IMR-90 (cell line): ENCODE data around the gene NXPH4. TPM values are rescaled to one million over a fixed set of nuclear protein-coding genes. Genes with fewer than 3 reads are reported as not detected.

Experiments used
- ATAC-seq: fragments of 200-7000 bp; cut with Tn5 transposase; 2 replicates; pipeline ENCODE4 v1.9.1; 2020; ENCODE audit warnings: low read depth, mild to moderate bottlenecking, moderate library complexity
- BruUV-seq: library from RNA; stranded (reverse); fragments of 400-500 nt; replicated peaks from 2 replicates; lab custom pipeline; 2021; lab: Mats Ljungman, UMichigan
- CTCF ChIA-PET: fragments of 300-600 bp; formaldehyde crosslinking; extraction: SDS; loops from one replicate; lab custom pipeline; 2021; ENCODE audit warnings: antibody characterized with exemption; lab: Yijun Ruan, JAX
- POLR2A ChIA-PET: fragments of 300-600 bp; sonication (Branson Sonifier 250); formaldehyde crosslinking; loops from one replicate; lab custom pipeline; 2022; ENCODE audit warnings: antibody characterized with exemption; ENCODE audit not compliant: unreplicated experiment; lab: Charles Lee
- DNase-seq: peaks from one replicate; pipeline ENCODE4 v3.0.0; 2013
- H2AFZ ChIP-seq: replicated peaks from 2 replicates; pipeline ENCODE3; 2013; ENCODE audit warnings: low read length, mild to moderate bottlenecking; ENCODE audit not compliant: poor library complexity
- H2AK5ac ChIP-seq: 2 replicates; pipeline ENCODE4 v1.6.1; 2013; ENCODE audit warnings: low read depth, low read length, inconsistent platforms
- H2AK9ac ChIP-seq: replicated peaks from 2 replicates; pipeline ENCODE3; 2013; ENCODE audit warnings: mild to moderate bottlenecking, low read depth, low read length, moderate library complexity; ENCODE audit not compliant: poor library complexity
- H2BK120ac ChIP-seq: 2 replicates; pipeline ENCODE4 v1.6.1; 2013; ENCODE audit warnings: low read depth, low read length, inconsistent platforms
- H2BK15ac ChIP-seq: 3 replicates; pipeline ENCODE4 v1.6.1; 2013; ENCODE audit warnings: low read depth, low read length, inconsistent platforms
- H2BK20ac ChIP-seq: 2 replicates; pipeline ENCODE4 v1.6.1; 2013; ENCODE audit warnings: low read depth, mild to moderate bottlenecking, inconsistent platforms, low read length, moderate library complexity
- H2BK5ac ChIP-seq: 2 replicates; pipeline ENCODE4 v1.6.1; 2013; ENCODE audit warnings: mild to moderate bottlenecking, low read depth, low read length, inconsistent platforms; ENCODE audit not compliant: poor library complexity, severe bottlenecking
- H3K14ac ChIP-seq: replicated peaks from 2 replicates; pipeline ENCODE4 v1.6.1; 2013; ENCODE audit warnings: low read depth, low read length, inconsistent platforms
- H3K18ac ChIP-seq: 2 replicates; pipeline ENCODE4 v1.6.1; 2013; ENCODE audit warnings: low read depth, low read length, control low read depth
- H3K23ac ChIP-seq: 2 replicates; pipeline ENCODE4 v1.6.1; 2013; ENCODE audit warnings: low read depth, low read length, inconsistent platforms
- H3K27ac ChIP-seq: 2 replicates; pipeline ENCODE4 v1.5.1; 2013; ENCODE audit warnings: mild to moderate bottlenecking, control low read depth, low read length; ENCODE audit not compliant: insufficient read depth
- H3K27me3 ChIP-seq: 2 replicates; pipeline ENCODE4 v1.6.1; 2013; ENCODE audit warnings: low read length; ENCODE audit not compliant: control insufficient read depth, insufficient read depth
- H3K36me3 ChIP-seq: 2 replicates; pipeline ENCODE4 v1.6.1; 2013; ENCODE audit warnings: low read length, mixed read lengths; ENCODE audit not compliant: control insufficient read depth, insufficient read depth
- H3K4ac ChIP-seq: 2 replicates; pipeline ENCODE4 v1.6.1; 2013; ENCODE audit warnings: low read depth, low read length, inconsistent platforms
- H3K4me1 ChIP-seq: 2 replicates; pipeline ENCODE4 v1.6.1; 2013; ENCODE audit warnings: low read length, mixed read lengths; ENCODE audit not compliant: control insufficient read depth, insufficient read depth
- H3K4me2 ChIP-seq: 2 replicates; pipeline ENCODE4 v1.6.1; 2013; ENCODE audit warnings: low read depth, mild to moderate bottlenecking, control low read depth, low read length, moderate library complexity
- H3K4me3 ChIP-seq: 2 replicates; pipeline ENCODE4 v1.5.1; 2013; ENCODE audit warnings: low read depth, mild to moderate bottlenecking, control low read depth, low read length, moderate library complexity; ENCODE audit not compliant: insufficient read depth
- H3K56ac ChIP-seq: 2 replicates; pipeline ENCODE4 v1.6.1; 2013; ENCODE audit warnings: low read length, inconsistent platforms; ENCODE audit not compliant: insufficient read depth; ENCODE audit errors: extremely low read depth
- H3K79me1 ChIP-seq, 2 experiments: 2 replicates each; pipeline ENCODE4 v1.6.1; 2013; ENCODE audit warnings: low read length in 2 of 2, inconsistent platforms in 1 of 2, low read depth in 1 of 2
- H3K9ac ChIP-seq: 2 replicates; pipeline ENCODE4 v1.6.1; 2013; ENCODE audit warnings: low read depth, low read length, control low read depth
- H3K9me1 ChIP-seq: 2 replicates; pipeline ENCODE4 v1.6.1; 2013; ENCODE audit warnings: low read length, inconsistent platforms; ENCODE audit not compliant: insufficient read depth
- H3K9me3 ChIP-seq: 2 replicates; pipeline ENCODE4 v1.6.1; 2013; ENCODE audit warnings: low read length; ENCODE audit not compliant: control insufficient read depth, insufficient read depth
- H4K20me1 ChIP-seq: 2 replicates; pipeline ENCODE4 v1.6.1; 2013; ENCODE audit warnings: low read length, inconsistent platforms; ENCODE audit not compliant: insufficient read depth
- H4K5ac ChIP-seq: 2 replicates; pipeline ENCODE4 v1.6.1; 2013; ENCODE audit warnings: mild to moderate bottlenecking, low read depth, low read length, control low read depth
- H4K8ac ChIP-seq, 2 experiments: 2 replicates each; pipeline ENCODE4 v1.6.1; 2013; ENCODE audit warnings: low read depth in 2 of 2, low read length in 2 of 2, control low read depth in 1 of 2, inconsistent platforms in 1 of 2
- H4K91ac ChIP-seq: 2 replicates; pipeline ENCODE4 v1.6.1; 2013; ENCODE audit warnings: low read depth, low read length, inconsistent platforms; ENCODE audit not compliant: insufficient read depth
- BHLHE40 ChIP-seq: fragments of 150-350 bp; IDR thresholded peaks from 2 replicates; pipeline ENCODE4 v1.6.1; 2016; ENCODE audit warnings: mild to moderate bottlenecking, low read depth, low read length
- CEBPB ChIP-seq: IDR thresholded peaks from 2 replicates; pipeline ENCODE4 v1.6.1; 2012; ENCODE audit warnings: low read depth, low read length, improper control_type of control experiment
- CHD1 ChIP-seq: IDR thresholded peaks from 2 replicates; pipeline ENCODE4 v1.6.1; 2012; ENCODE audit warnings: low read depth, low read length, improper control_type of control experiment
- CTCF ChIP-seq: conservative IDR thresholded peaks from 2 replicates; pipeline ENCODE4 v1.5.1; 2012; ENCODE audit warnings: mild to moderate bottlenecking, low read depth, low read length, improper control_type of control experiment
- FOS ChIP-seq: fragments of 150-350 bp; IDR thresholded peaks from 2 replicates; pipeline ENCODE4 v1.6.1; 2016; ENCODE audit warnings: low read depth, low read length
- MAFK ChIP-seq: IDR thresholded peaks from 2 replicates; pipeline ENCODE4 v1.6.1; 2012; ENCODE audit warnings: low read depth, low read length, improper control_type of control experiment
- MAZ ChIP-seq: IDR thresholded peaks from 2 replicates; pipeline ENCODE4 v1.6.1; 2012; ENCODE audit warnings: low read depth, mild to moderate bottlenecking, low read length, improper control_type of control experiment, moderate library complexity, borderline replicate concordance
- POLR2A ChIP-seq: IDR thresholded peaks from 2 replicates; pipeline ENCODE4 v1.6.1; 2012; ENCODE audit warnings: mild to moderate bottlenecking, low read depth, low read length
- RAD21 ChIP-seq: IDR thresholded peaks from 2 replicates; pipeline ENCODE4 v1.6.1; 2012; ENCODE audit warnings: low read length, improper control_type of control experiment
- RCOR1 ChIP-seq: IDR thresholded peaks from 2 replicates; pipeline ENCODE4 v1.6.1; 2012; ENCODE audit warnings: mild to moderate bottlenecking, low read length, improper control_type of control experiment; ENCODE audit not compliant: insufficient replicate concordance
- SMC3 ChIP-seq: fragments of 150-350 bp; IDR thresholded peaks from 2 replicates; pipeline ENCODE4 v1.6.1; 2016; ENCODE audit warnings: low read depth, mild to moderate bottlenecking, antibody characterized with exemption, low read length, moderate library complexity
- WGBS, 2 experiments: methylation state at CpG; one replicate each; pipeline versions ENCODE4 v1.1.5 to v1.1.7; 2013; ENCODE audit warnings: missing lambda C conversion rate in 2 of 2; ENCODE audit not compliant: insufficient read length in 1 of 2; ENCODE audit errors: extremely low coverage in 2 of 2; 5-methylcytosine and 5-hydroxymethylcytosine counted together
- dilution Hi-C: fragments of 300-500 bp; cut with HindIII; formaldehyde crosslinking; loops from one replicate; pipeline ENCODE4 v1.14.3; 2018; ENCODE audit warnings: low sequenced_read_pairs; ENCODE audit not compliant: unreplicated experiment
- in situ Hi-C: fragments of 300-500 bp; cut with MboI; formaldehyde crosslinking; loops from 3 replicates; pipeline ENCODE4 v1.14.3; 2019; ENCODE audit warnings: low sequenced_read_pairs, inconsistent platforms, mixed read lengths
- intact Hi-C: fragments of 100-400 bp; cut with micrococcal nuclease; formaldehyde crosslinking; loops from 2 replicates; pipeline ENCODE4 v1.10.0; 2022
- polyA plus RNA-seq, 3 experiments: library from polyadenylated mRNA; depleted of rRNA; stranded (reverse); fragments of >200 nt; gene quantifications; 2 replicates each; pipeline ENCODE4 v1.2.3, GENCODE V29; 2012; ENCODE audit warnings: low replicate concordance in 1 of 3
- total RNA-seq: library from RNA; depleted of rRNA; stranded (reverse); fragments of >200 nt; gene quantifications from 2 replicates; pipeline ENCODE4 v1.2.3, GENCODE V29; 2012
- TF ChIP-seq, protein P1 (sequence below): fragments of 150-350 bp; IDR thresholded peaks from 2 replicates; pipeline ENCODE4 v1.6.1; 2016; ENCODE audit warnings: low read depth, mild to moderate bottlenecking, low read length, moderate library complexity, borderline replicate concordance

NXPH4 gene
- total and polyA plus RNA-seq, 2 of the 4 experiments (the other 2 are of a cell fraction) = 0.36 to 3.8 TPM

DNA sequence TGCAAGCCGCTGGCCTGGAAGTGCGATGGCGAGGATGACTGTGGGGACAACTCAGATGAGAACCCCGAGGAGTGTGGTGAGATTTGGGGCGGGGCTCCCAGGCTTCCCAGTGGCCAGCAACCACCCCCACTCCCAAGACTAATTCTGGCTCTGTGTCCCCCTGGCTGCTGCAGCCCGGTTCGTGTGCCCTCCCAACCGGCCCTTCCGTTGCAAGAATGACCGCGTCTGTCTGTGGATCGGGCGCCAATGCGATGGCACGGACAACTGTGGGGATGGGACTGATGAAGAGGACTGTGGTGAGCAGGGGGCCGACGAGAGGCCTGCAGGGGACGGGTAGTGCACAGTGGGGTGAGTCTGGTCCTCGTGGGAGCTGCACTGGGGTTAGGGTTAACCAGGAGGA lies 12.1 kb upstream of the NXPH4 start:
- Histone ChIP-seq H3K36me3 (peaks cover 96% of the 10 kb centered on the region), H3K27me3 (no peaks in the 10 kb centered on the region), H3K18ac (no peak overlapping the region), H3K56ac (no peak overlapping the region), H3K4me2 (no peak overlapping the region), H2AK5ac (no peak overlapping the region), H4K20me1 (peaks cover 14% of the 10 kb centered on the region), H3K4me1 (no peaks in the 10 kb centered on the region), H2AK9ac (no peak overlapping the region), H2BK120ac (no peak overlapping the region), H3K14ac (no peak overlapping the region), H2BK15ac (no peak overlapping the region), H2AFZ (no peak overlapping the region), H3K79me1 (peaks cover 4 to 11% of the 10 kb centered on the region in 2 experiments; a peak in 2 of 4 replicates), H3K27ac (no peak overlapping the region), H3K4me3 (no peak overlapping the region), H3K23ac (no peak overlapping the region), H2BK5ac (no peak overlapping the region), H3K4ac (no peak overlapping the region), H2BK20ac (no peak overlapping the region), H4K8ac (no peak overlapping the region), H4K5ac (no peak overlapping the region), H3K9me1 (no peaks in the 10 kb centered on the region), H3K9ac (no peak overlapping the region), H3K9me3 (no peaks in the 10 kb centered on the region), H4K91ac (no peak overlapping the region)
- no TSS peak for BruUV-seq
- TF ChIP-seq MAFK (no peak), MAZ (no peak), RAD21 (no peak), BHLHE40 (no peak), CEBPB (no peak), CTCF (no peak), FOS (no peak), POLR2A (no peak), CHD1 (no peak), RCOR1 (no peak), SMC3 (no peak)
- TF ChIP-seq, protein P1, sequence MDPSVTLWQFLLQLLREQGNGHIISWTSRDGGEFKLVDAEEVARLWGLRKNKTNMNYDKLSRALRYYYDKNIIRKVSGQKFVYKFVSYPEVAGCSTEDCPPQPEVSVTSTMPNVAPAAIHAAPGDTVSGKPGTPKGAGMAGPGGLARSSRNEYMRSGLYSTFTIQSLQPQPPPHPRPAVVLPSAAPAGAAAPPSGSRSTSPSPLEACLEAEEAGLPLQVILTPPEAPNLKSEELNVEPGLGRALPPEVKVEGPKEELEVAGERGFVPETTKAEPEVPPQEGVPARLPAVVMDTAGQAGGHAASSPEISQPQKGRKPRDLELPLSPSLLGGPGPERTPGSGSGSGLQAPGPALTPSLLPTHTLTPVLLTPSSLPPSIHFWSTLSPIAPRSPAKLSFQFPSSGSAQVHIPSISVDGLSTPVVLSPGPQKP = no peak
- intact Hi-C loops = no loop called here
- ATAC-seq (no peak), DNase-seq (no peak)
- WGBS, 2 experiments = 96% methylated on average over 14 of the region's 19 CpGs; no CpG with 5 or more reads in 1 of the 2 experiments
- CTCF ChIA-PET = no interaction called here
- dilution Hi-C loops = no loop called here
- in situ Hi-C loops = no loop called here
- POLR2A ChIA-PET = no interaction called here
